Measurements from ENCODE around the gene AK1.
A peak's percentile ranks its signal among the peaks of the same experiment; 100 is the strongest.

AK1 gene

GRCh38 chr9:127877566-127877998 is at the start of gene AK1:
Gene AK1, minus strand, starts transcription at chr9:127877675. Its CDS starts 3,058 bp downstream, at chr9:127874617.
- peak; percentile 42 for DNase-seq

- no peak for DNase-seq
Measured at GRCh38 chr9:127926906-127927200, 49.4 kb upstream of the AK1 start.

GRCh38 chr9:127925959-127926905 is 48.8 kb upstream of the AK1 start:
- no peak for DNase-seq

GRCh38 chr9:127924736-127925444 is 47.4 kb upstream of the AK1 start:
- DNase-seq: no peak

- DNase-seq: no peak
Measured at GRCh38 chr9:127923771-127924170, 46.3 kb upstream of the AK1 start.

- no peak for DNase-seq
Measured at GRCh38 chr9:127923046-127923445, 45.6 kb upstream of the AK1 start.

GRCh38 chr9:127921557-127922120 is 44.2 kb upstream of the AK1 start:
- DNase-seq: peak; percentile 24

GRCh38 chr9:127920794-127921193 is 43.3 kb upstream of the AK1 start:
- DNase-seq: no peak

GRCh38 chr9:127919253-127919815 is 41.9 kb upstream of the AK1 start:
- no peak for DNase-seq

- DNase-seq: no peak
Measured at GRCh38 chr9:127918183-127919107, 41.0 kb upstream of the AK1 start.

- no peak for DNase-seq
Measured at GRCh38 chr9:127917603-127918002, 40.1 kb upstream of the AK1 start.

GRCh38 chr9:127916720-127917581 is 39.5 kb upstream of the AK1 start, which contains the start of gene ST6GALNAC4:
Gene ST6GALNAC4, minus strand, starts transcription at chr9:127917041. Its CDS starts 622 bp downstream, at chr9:127916419.
- DNase-seq: peak; percentile 79

GRCh38 chr9:127915801-127916719 is 38.6 kb upstream of the AK1 start:
- no peak for DNase-seq

- DNase-seq: no peak
Measured at GRCh38 chr9:127915325-127915752, 37.9 kb upstream of the AK1 start.

GRCh38 chr9:127913682-127914081 is 36.2 kb upstream of the AK1 start:
- DNase-seq: no peak

- DNase-seq: no peak
Measured at GRCh38 chr9:127912882-127913281, 35.4 kb upstream of the AK1 start.

- no peak for DNase-seq
Measured at GRCh38 chr9:127912296-127912695, 34.8 kb upstream of the AK1 start.

GRCh38 chr9:127910613-127911205 is 33.2 kb upstream of the AK1 start:
- no peak for DNase-seq

- no peak for DNase-seq
Measured at GRCh38 chr9:127909839-127910273, 32.4 kb upstream of the AK1 start.

GRCh38 chr9:127908660-127908926 is 31.1 kb upstream of the AK1 start:
- no peak for DNase-seq

Data from NCI-H1105 treated with DMSO at 0.1 percent for 48 hours (cell line).